GM12878 (cell line): ENCODE measurements around the gene SP4.

Experiments used
- CBX5 ChIP-seq: sonication (generic); IDR thresholded peaks from 2 replicates; pipeline ENCODE4 v1.6.1; 2016; ENCODE audit warnings: low read depth, moderate library complexity, mild to moderate bottlenecking, inconsistent platforms
- CREM ChIP-seq: IDR thresholded peaks from 2 replicates; pipeline ENCODE4 v1.6.1; 2014; ENCODE audit warnings: antibody characterized with exemption, low read depth
- CTCF ChIP-seq, 3 experiments: IDR thresholded peaks in 2 of 3; conservative IDR thresholded peaks in 1 of 3; 2 replicates each; pipeline ENCODE4 v1.5.1; 2011; ENCODE audit warnings: low read depth in 3 of 3, low read length in 3 of 3, mild to moderate bottlenecking in 3 of 3, control low read depth in 2 of 3, moderate library complexity in 2 of 3, inconsistent platforms in 1 of 3, mixed read lengths in 1 of 3; ENCODE audit not compliant: control insufficient read depth in 2 of 3, insufficient read depth in 1 of 3; ENCODE audit errors: extremely low read depth in 1 of 3
- EZH2 ChIP-seq: IDR thresholded peaks from 2 replicates; pipeline ENCODE4 v1.6.1; 2012; ENCODE audit warnings: low read depth, mild to moderate bottlenecking, control low read depth, inconsistent platforms, low read length, borderline replicate concordance; ENCODE audit not compliant: control insufficient read depth
- NR2C2 ChIP-seq: IDR thresholded peaks from 2 replicates; pipeline ENCODE4 v1.6.1; 2011; ENCODE audit warnings: borderline replicate concordance, low read depth; ENCODE audit not compliant: control insufficient read depth, insufficient read length
- POLR2AphosphoS5 ChIP-seq: IDR thresholded peaks from 2 replicates; pipeline ENCODE4 v1.6.1; 2011; ENCODE audit warnings: mild to moderate bottlenecking, low read length, inconsistent platforms
- SIN3A ChIP-seq: IDR thresholded peaks from 2 replicates; pipeline ENCODE4 v1.6.1; 2012; ENCODE audit warnings: low read depth, low read length, improper control_type of control experiment
- TAF1 ChIP-seq: IDR thresholded peaks from 2 replicates; pipeline ENCODE4 v1.6.1; 2011; ENCODE audit warnings: mild to moderate bottlenecking, low read depth, low read length, borderline replicate concordance
- ZBTB11 ChIP-seq: fragments of 450-650 bp; formaldehyde crosslinking; IDR thresholded peaks from 2 replicates; pipeline ENCODE4 v1.5.0; 2022; ENCODE audit warnings: mild to moderate bottlenecking, missing genetic modification characterization
- ZSCAN29 ChIP-seq: fragments of 450-650 bp; IDR thresholded peaks from 2 replicates; pipeline ENCODE4 v1.6.1; 2017; ENCODE audit warnings: mild to moderate bottlenecking, moderate library complexity

- TF ChIP-seq NR2C2 (no peak), ZSCAN29 (no peak), SIN3A (no peak), CREM (no peak), CBX5 (no peak), TAF1 (no peak), EZH2 (no peak), ZBTB11 (CRISPR knock-in tag) (no peak), POLR2AphosphoS5 (no peak), CTCF (IDR thresholded peaks at IDR 0.05 in 2 of 3, conservative IDR thresholded peaks at IDR 0.05 in 1 of 3; ENCODE audit: control insufficient read depth in 2 of 3, extremely low read depth in 1 of 3, insufficient read depth in 1 of 3, low read depth in 3 of 3, low read length in 3 of 3) (no peak)
Observed at GRCh38 chr7:21462081-21462480, 34.2 kb downstream of the SP4 start.
